ENCODE measurements around the gene RMND5A.
A peak's percentile ranks its signal among the peaks of the same experiment; 100 is the strongest.

RMND5A gene

GRCh38 chr2:86751778-86752177 lies 31.7 kb downstream of the RMND5A start:
- TF ChIP-seq, protein P1, sequence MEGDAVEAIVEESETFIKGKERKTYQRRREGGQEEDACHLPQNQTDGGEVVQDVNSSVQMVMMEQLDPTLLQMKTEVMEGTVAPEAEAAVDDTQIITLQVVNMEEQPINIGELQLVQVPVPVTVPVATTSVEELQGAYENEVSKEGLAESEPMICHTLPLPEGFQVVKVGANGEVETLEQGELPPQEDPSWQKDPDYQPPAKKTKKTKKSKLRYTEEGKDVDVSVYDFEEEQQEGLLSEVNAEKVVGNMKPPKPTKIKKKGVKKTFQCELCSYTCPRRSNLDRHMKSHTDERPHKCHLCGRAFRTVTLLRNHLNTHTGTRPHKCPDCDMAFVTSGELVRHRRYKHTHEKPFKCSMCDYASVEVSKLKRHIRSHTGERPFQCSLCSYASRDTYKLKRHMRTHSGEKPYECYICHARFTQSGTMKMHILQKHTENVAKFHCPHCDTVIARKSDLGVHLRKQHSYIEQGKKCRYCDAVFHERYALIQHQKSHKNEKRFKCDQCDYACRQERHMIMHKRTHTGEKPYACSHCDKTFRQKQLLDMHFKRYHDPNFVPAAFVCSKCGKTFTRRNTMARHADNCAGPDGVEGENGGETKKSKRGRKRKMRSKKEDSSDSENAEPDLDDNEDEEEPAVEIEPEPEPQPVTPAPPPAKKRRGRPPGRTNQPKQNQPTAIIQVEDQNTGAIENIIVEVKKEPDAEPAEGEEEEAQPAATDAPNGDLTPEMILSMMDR (IDR thresholded peaks at IDR 0.05; ENCODE audit: borderline replicate concordance, insufficient read depth, low read depth, low read length), result no peak
- H3K4me3 ChIP-seq (ENCODE audit: low read depth, low read length), result no peak overlapping the region

GRCh38 chr2:86752934-86753333 lies 32.8 kb downstream of the RMND5A start:
- no peak overlapping the region for H3K4me3 ChIP-seq (ENCODE audit: low read depth, low read length)
- TF ChIP-seq, protein P1 (IDR thresholded peaks at IDR 0.05; ENCODE audit: borderline replicate concordance, insufficient read depth, low read depth, low read length), result no peak

DNA sequence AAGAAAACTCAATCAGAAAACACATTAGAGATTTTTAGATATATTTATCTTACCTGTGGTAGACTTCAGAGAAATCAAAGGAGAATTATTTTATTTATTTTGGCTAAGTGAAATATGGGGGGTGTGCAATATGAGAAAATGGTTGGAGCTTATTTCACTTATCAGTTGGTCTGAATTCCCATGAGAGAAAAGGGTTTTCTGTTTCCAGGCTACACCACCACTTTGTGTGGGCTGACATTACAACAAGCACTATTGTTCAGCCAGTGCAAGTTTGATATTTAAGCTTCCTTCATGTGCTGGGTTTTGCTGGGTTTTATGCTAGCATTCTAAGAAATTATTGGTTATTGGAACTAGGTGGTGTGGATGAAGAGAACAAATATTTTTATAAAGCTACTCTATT lies 33.5 kb downstream of the RMND5A start:
- TF ChIP-seq, protein P1 (IDR thresholded peaks at IDR 0.05; ENCODE audit: borderline replicate concordance, insufficient read depth, low read depth, low read length), result no peak

DNA sequence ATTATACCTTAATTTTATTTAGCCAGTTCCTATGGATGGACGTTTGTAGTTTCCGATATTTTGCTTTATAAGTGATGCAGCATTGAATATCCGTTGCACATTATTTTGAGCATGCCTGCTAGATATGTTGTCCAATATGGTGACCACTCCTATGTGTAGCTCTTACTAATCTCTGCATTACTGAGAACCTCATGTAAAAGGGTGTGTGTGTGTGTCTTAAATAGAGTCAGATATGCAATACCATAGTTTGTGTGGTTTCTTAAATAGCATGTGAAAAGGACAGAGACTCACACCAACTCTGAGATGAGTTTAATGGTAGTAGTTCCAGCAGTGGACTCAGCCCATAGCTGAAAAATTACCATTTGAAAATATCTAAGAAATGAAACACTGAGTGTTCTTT lies 38.3 kb downstream of the RMND5A start:
- no peak overlapping the region for H3K4me3 ChIP-seq (ENCODE audit: low read depth, low read length)
- TF ChIP-seq, protein P1 (IDR thresholded peaks at IDR 0.05; ENCODE audit: borderline replicate concordance, insufficient read depth, low read depth, low read length), result no peak

More for the DNA sequence above, 33.5 kb downstream of the RMND5A start:
- H3K4me3 ChIP-seq (ENCODE audit: low read depth, low read length), result no peak overlapping the region

GRCh38 chr2:86760371-86760770 lies 40.3 kb downstream of the RMND5A start:
- TF ChIP-seq, protein P1 (IDR thresholded peaks at IDR 0.05; ENCODE audit: borderline replicate concordance, insufficient read depth, low read depth, low read length), result no peak
- H3K4me3 ChIP-seq (ENCODE audit: low read depth, low read length), result no peak overlapping the region

DNA sequence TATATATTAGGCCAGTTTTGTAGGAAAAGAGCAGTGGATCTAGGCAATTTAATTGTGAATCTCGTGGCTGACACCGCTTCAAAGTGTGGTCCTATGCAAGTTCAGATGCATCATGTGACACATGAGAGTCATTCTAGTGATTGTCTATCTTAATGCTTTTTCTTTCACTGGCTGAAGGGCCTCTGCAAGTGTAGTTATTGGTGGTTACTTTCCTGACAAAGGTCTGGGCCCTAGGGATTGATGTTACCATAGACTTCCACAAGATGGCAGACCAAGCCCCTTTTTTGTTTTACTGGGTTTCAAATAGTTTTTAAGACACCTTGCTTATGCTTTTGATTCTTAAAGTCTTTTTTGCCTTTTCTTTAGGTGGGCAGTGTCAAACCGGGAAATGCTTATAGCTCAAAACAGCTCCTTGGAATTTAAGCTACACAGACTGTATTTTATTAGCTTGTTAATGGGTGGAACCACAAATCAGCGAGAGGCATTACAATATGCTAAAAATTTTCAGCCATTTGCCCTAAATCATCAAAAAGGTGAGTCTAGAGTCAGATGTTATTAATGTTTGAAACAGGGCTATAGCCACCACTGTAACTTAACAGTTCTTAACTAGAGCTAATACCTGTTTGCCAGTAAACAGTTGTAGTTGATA lies 44.7 kb downstream of the RMND5A start:
- no peak overlapping the region for H3K4me3 ChIP-seq (ENCODE audit: low read depth, low read length)
- TF ChIP-seq, protein P1 (IDR thresholded peaks at IDR 0.05; ENCODE audit: borderline replicate concordance, insufficient read depth, low read depth, low read length), result peak; percentile 65

- TF ChIP-seq, protein P1 (IDR thresholded peaks at IDR 0.05; ENCODE audit: borderline replicate concordance, insufficient read depth, low read depth, low read length), result no peak
Observed at GRCh38 chr2:86765310-86765695, 45.2 kb downstream of the RMND5A start.

More at GRCh38 chr2:86765310-86765695, 45.2 kb downstream of the RMND5A start:
- no peak overlapping the region for H3K4me3 ChIP-seq (ENCODE audit: low read depth, low read length)

All from GM12875 (cell line).